Panc1 (cell line): ENCODE measurements around the gene SLC4A9.

ENCODE experiments used
- CTCF ChIP-seq: fragments of 450-650 bp; IDR thresholded peaks from 2 replicates; pipeline ENCODE4 v1.5.1; 2017; ENCODE audit warnings: mild to moderate bottlenecking
- POLR2AphosphoS5 ChIP-seq: IDR thresholded peaks from 2 replicates; pipeline ENCODE4 v1.6.1; 2012; ENCODE audit warnings: mild to moderate bottlenecking, low read depth, low read length, moderate library complexity
- SIN3A ChIP-seq: IDR thresholded peaks from 2 replicates; pipeline ENCODE4 v1.6.1; 2012; ENCODE audit warnings: low read depth, mild to moderate bottlenecking, low read length, moderate library complexity, borderline replicate concordance; ENCODE audit not compliant: insufficient read depth
- TCF7L2 ChIP-seq: IDR thresholded peaks from 2 replicates; pipeline ENCODE4 v1.6.1; 2011; ENCODE audit warnings: mild to moderate bottlenecking, low read depth, low read length, inconsistent platforms
- TF ChIP-seq, protein P1 (sequence below), 2 experiments: IDR thresholded peaks; 2 replicates each; pipeline ENCODE4 v1.6.1; 2011 to 2012; ENCODE audit warnings: low read depth in 2 of 2, control low read depth in 1 of 2, low read length in 1 of 2, mild to moderate bottlenecking in 1 of 2, moderate library complexity in 1 of 2; ENCODE audit not compliant: insufficient read depth in 1 of 2

- TF ChIP-seq CTCF, result no peak
- no peak for TF ChIP-seq POLR2AphosphoS5
- no peak for TF ChIP-seq SIN3A
- no peak for TF ChIP-seq TCF7L2
- TF ChIP-seq, protein P1, sequence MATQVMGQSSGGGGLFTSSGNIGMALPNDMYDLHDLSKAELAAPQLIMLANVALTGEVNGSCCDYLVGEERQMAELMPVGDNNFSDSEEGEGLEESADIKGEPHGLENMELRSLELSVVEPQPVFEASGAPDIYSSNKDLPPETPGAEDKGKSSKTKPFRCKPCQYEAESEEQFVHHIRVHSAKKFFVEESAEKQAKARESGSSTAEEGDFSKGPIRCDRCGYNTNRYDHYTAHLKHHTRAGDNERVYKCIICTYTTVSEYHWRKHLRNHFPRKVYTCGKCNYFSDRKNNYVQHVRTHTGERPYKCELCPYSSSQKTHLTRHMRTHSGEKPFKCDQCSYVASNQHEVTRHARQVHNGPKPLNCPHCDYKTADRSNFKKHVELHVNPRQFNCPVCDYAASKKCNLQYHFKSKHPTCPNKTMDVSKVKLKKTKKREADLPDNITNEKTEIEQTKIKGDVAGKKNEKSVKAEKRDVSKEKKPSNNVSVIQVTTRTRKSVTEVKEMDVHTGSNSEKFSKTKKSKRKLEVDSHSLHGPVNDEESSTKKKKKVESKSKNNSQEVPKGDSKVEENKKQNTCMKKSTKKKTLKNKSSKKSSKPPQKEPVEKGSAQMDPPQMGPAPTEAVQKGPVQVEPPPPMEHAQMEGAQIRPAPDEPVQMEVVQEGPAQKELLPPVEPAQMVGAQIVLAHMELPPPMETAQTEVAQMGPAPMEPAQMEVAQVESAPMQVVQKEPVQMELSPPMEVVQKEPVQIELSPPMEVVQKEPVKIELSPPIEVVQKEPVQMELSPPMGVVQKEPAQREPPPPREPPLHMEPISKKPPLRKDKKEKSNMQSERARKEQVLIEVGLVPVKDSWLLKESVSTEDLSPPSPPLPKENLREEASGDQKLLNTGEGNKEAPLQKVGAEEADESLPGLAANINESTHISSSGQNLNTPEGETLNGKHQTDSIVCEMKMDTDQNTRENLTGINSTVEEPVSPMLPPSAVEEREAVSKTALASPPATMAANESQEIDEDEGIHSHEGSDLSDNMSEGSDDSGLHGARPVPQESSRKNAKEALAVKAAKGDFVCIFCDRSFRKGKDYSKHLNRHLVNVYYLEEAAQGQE (IDR thresholded peaks at IDR 0.05; ENCODE audit: insufficient read depth in 1 of 2, low read depth in 2 of 2, low read length in 1 of 2), result no peak
These were observed 21.4 kb downstream of the SLC4A9 start for GRCh38 chr5:140381351-140381750.
